IPS-18a (cell line): ENCODE data around the gene RETREG3.
"Not testable (repeated sequence)": the region's sequence is repeated elsewhere in the genome, so short reads cannot be mapped to it uniquely, and the experiment has no call there.

Experiments
- H3K27ac ChIP-seq: one replicate; pipeline ENCODE4 v1.5.1; 2013; ENCODE audit warnings: low read length
- H3K27me3 ChIP-seq: one replicate; pipeline ENCODE4 v1.6.1; 2013; ENCODE audit warnings: mild to moderate bottlenecking, low read length; ENCODE audit not compliant: control insufficient read depth, insufficient read depth
- H3K36me3 ChIP-seq: one replicate; pipeline ENCODE4 v1.6.1; 2013; ENCODE audit warnings: low read depth, low read length; ENCODE audit not compliant: control insufficient read depth
- H3K4me1 ChIP-seq: one replicate; pipeline ENCODE4 v1.6.1; 2013; ENCODE audit warnings: low read depth, low read length; ENCODE audit not compliant: control insufficient read depth
- H3K4me3 ChIP-seq: one replicate; pipeline ENCODE4 v1.5.1; 2013; ENCODE audit warnings: low read length
- H3K9ac ChIP-seq: one replicate; pipeline ENCODE4 v1.6.1; 2013; ENCODE audit warnings: mild to moderate bottlenecking, low read length, moderate library complexity
- H3K9me3 ChIP-seq: one replicate; pipeline ENCODE4 v1.6.1; 2013; ENCODE audit warnings: low read depth, low read length; ENCODE audit not compliant: control insufficient read depth

Gene RETREG3

GRCh38 chr17:42565523-42566214 lies 43.5 kb downstream of the RETREG3 start:
- no peaks in the 10 kb centered on the region for H3K9me3 ChIP-seq
- peaks cover 36% of the 10 kb centered on the region for H3K36me3 ChIP-seq
- no peak overlapping the region for H3K9ac ChIP-seq
- H3K27me3 ChIP-seq = no peaks in the 10 kb centered on the region
- H3K4me1 ChIP-seq = peaks cover 7% of the 10 kb centered on the region
- H3K27ac ChIP-seq = no peak overlapping the region
- H3K4me3 ChIP-seq = no peak overlapping the region

GRCh38 chr17:42564815-42565522 lies 44.2 kb downstream of the RETREG3 start:
- no peak overlapping the region for H3K27ac ChIP-seq
- no peak overlapping the region for H3K4me3 ChIP-seq
- no peaks in the 10 kb centered on the region for H3K27me3 ChIP-seq
- peaks cover 7% of the 10 kb centered on the region for H3K4me1 ChIP-seq
- no peaks in the 10 kb centered on the region for H3K9me3 ChIP-seq
- peaks cover 30% of the 10 kb centered on the region for H3K36me3 ChIP-seq
- no peak overlapping the region for H3K9ac ChIP-seq

DNA sequence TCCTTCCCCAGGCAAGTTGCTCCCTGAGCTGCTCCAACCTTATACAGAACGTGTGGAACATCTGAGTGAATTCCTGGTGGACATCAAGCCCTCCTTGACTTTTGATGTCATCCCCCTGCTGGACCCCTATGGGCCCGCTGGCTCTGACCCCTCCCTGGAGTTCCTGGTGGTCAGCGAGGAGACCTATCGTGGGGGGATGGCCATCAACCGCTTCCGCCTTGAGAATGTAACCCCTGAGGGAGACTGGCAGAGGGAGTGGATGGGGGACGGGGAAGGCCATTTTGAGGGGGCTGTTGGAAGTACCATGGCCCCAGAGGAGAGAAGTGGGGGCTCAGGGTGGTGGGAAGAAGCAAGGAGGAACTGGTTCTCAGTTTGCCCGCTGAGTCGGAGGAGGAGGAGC lies 45.2 kb downstream of the RETREG3 start:
- Histone ChIP-seq H3K27ac (no peak overlapping the region), H3K9me3 (no peaks in the 10 kb centered on the region), H3K36me3 (peaks cover 20% of the 10 kb centered on the region), H3K4me3 (no peak overlapping the region), H3K4me1 (peaks cover 7% of the 10 kb centered on the region), H3K27me3 (no peaks in the 10 kb centered on the region), H3K9ac (no peak overlapping the region)

- peaks cover 7% of the 10 kb centered on the region for H3K4me1 ChIP-seq
- peaks cover 16% of the 10 kb centered on the region for H3K36me3 ChIP-seq
- H3K9me3 ChIP-seq = no peaks in the 10 kb centered on the region
- H3K27ac ChIP-seq = no peak overlapping the region
- peak overlapping the region; percentile 85 for H3K4me3 ChIP-seq
- H3K9ac ChIP-seq = no peak overlapping the region
- H3K27me3 ChIP-seq = no peaks in the 10 kb centered on the region
These were observed 45.6 kb downstream of the RETREG3 start for GRCh38 chr17:42563543-42563942.

GRCh38 chr17:42563143-42563509 lies 46.0 kb downstream of the RETREG3 start:
- Histone ChIP-seq H3K4me3 (peak overlapping the region; percentile 85), H3K27ac (no peak overlapping the region), H3K27me3 (no peaks in the 10 kb centered on the region), H3K9ac (peak overlapping the region; percentile 83), H3K36me3 (peaks cover 14% of the 10 kb centered on the region), H3K9me3 (no peaks in the 10 kb centered on the region), H3K4me1 (peaks cover 7% of the 10 kb centered on the region)

DNA sequence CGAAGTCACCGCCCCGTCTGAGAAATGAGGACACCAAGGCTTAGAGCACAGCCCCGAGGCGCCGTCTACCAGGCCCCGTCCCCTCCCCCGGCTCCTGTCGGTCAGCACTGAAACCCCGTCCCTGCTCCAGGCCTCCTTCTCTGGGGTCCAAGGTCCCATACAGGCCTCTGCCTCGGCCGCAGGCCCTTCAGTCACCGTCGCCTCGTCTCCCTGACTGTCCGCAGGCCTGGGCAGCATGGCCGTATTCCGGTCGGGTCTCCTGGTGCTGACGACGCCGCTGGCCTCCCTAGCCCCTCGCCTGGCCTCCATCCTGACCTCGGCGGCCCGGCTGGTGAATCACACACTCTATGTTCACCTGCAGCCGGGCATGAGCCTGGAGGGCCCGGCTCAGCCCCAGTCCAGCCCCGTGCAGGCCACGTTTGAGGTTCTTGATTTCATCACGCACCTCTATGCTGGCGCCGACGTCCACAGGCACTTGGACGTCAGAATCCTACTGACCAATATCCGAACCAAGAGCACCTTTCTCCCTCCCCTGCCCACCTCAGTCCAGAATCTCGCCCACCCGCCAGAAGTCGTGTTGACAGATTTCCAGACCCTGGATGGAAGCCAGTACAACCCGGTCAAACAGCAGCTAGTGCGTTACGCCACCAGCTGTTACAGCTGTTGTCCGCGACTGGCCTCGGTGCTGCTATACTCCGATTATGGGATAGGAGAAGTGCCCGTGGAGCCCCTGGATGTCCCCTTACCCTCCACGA lies 46.6 kb downstream of the RETREG3 start:
- Histone ChIP-seq H3K27ac (no peak overlapping the region), H3K4me3 (peak overlapping the region; percentile 85), H3K4me1 (peaks cover 7% of the 10 kb centered on the region), H3K36me3 (peaks cover 14% of the 10 kb centered on the region), H3K9ac (peak overlapping the region; percentile 83), H3K9me3 (no peaks in the 10 kb centered on the region), H3K27me3 (no peaks in the 10 kb centered on the region)

- H3K4me1 ChIP-seq = peaks cover 7% of the 10 kb centered on the region
- H3K9ac ChIP-seq = peak within 1 kb of the TSS; percentile 83
- H3K27ac ChIP-seq = no peak within 1 kb of the TSS
These were observed 47.2 kb downstream of the RETREG3 start, which contains the start of gene COASY for GRCh38 chr17:42561897-42562387. Gene COASY, plus strand, starts transcription at chr17:42562148. Its CDS starts 475 bp downstream, at chr17:42562623.

DNA sequence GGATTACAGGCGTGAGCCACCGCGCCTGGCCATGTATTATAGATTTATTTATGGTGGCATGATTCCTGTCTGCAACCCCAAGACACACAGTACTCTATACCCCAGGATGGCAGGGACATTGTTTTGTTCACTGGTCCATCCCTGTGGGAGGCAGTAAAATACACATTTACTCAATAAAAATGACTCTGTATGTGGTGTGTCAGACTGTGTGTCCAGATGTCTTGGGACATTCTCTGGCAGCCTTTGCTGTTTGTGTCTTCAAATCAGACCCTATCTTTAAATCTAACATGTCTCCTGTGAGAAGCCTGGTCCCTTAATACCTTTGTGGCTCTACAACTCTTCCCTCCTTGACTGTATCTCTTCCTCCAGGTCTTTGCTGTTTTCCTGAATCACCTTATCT lies 48.9 kb downstream of the RETREG3 start:
- Histone ChIP-seq H3K4me1 (peaks cover 4% of the 10 kb centered on the region), H3K36me3 (peaks cover 13% of the 10 kb centered on the region), H3K27me3 (no peaks in the 10 kb centered on the region), H3K9me3 (no peaks in the 10 kb centered on the region), H3K4me3 (no peak overlapping the region), H3K9ac (no peak overlapping the region), H3K27ac (no peak overlapping the region)

More at GRCh38 chr17:42561897-42562387, 47.2 kb downstream of the RETREG3 start, which contains the start of gene COASY:
- Histone ChIP-seq H3K4me3 (peak within 1 kb of the TSS; percentile 85), H3K9me3 (no peaks in the 10 kb centered on the region), H3K27me3 (no peaks in the 10 kb centered on the region), H3K36me3 (peaks cover 14% of the 10 kb centered on the region)

GRCh38 chr17:42559075-42559474 lies 50.1 kb downstream of the RETREG3 start:
- Histone ChIP-seq H3K9me3 (no peaks in the 10 kb centered on the region), H3K4me3 (no peak overlapping the region), H3K36me3 (peaks cover 3% of the 10 kb centered on the region), H3K27ac (no peak overlapping the region), H3K9ac (no peak overlapping the region), H3K27me3 (no peaks in the 10 kb centered on the region), H3K4me1 (peaks cover 4% of the 10 kb centered on the region)

DNA sequence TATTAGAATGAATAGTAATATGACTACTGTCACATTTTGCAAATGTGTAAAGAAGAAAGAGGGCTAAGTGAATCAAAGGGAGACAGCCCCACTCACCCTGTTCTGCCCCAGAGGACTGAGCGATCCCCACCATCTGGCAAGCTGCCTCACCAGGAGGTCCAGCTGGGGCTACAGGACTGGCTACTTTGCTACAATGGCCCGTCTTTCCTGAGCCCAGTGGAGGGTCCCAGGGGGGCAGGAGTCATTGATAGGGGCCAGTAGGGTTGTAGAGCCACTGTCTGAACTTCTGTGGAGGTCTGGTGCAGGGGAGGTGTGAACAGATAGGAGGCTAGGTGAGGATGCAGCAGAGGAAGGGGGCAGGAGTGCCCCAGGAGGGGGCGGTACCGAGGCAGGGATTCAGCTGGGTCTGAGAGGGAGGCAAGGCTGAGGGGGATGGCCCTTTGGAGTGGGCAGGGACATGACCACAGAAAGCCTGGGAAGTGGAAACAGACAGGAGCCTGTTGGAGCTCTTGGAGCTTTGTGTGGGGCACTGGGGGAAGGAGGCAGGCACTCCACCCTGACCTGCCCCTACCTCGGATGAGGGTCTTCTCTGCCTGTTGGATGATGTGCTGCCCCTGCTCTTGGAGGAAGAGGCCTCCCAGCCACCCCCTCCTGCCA lies 53.1 kb downstream of the RETREG3 start:
- not testable (repeated sequence) for H3K9me3 ChIP-seq, H3K9ac ChIP-seq

GRCh38 chr17:42555122-42555622 lies 54.0 kb downstream of the RETREG3 start:
- H3K9me3 ChIP-seq = no peaks in the 10 kb centered on the region
- peak overlapping the region; percentile 90 for H3K4me3 ChIP-seq
- no peak overlapping the region for H3K27ac ChIP-seq
- no peaks in the 10 kb centered on the region for H3K27me3 ChIP-seq
- no peaks in the 10 kb centered on the region for H3K36me3 ChIP-seq
- H3K9ac ChIP-seq = peak overlapping the region; percentile 76
- no peaks in the 10 kb centered on the region for H3K4me1 ChIP-seq

More for the DNA sequence above, 53.1 kb downstream of the RETREG3 start:
- not testable (repeated sequence) for H3K4me1 ChIP-seq, H3K27me3 ChIP-seq, H3K36me3 ChIP-seq, H3K27ac ChIP-seq, H3K4me3 ChIP-seq
